T-helper 1 cell treated with Interleukin-12 subunit alpha and Interleukin-12 subunit beta and Interleukin-4 antibody, amounts not matched to agents 30 μg/mL and 1 μg/mL, for 36 hours (primary cell): ENCODE measurements around the gene ATOH7.
"Not testable (repeated sequence)": the region's sequence is repeated elsewhere in the genome, so short reads cannot be mapped to it uniquely, and the experiment has no call there.

ENCODE experiments used
- H3K27ac Mint-ChIP-seq: one replicate; pipeline ENCODE4 v1.8.0; 2021; ENCODE audit warnings: mild to moderate bottlenecking, mixed read lengths
- H3K27me3 Mint-ChIP-seq: one replicate; pipeline ENCODE4 v1.8.0; 2021; ENCODE audit warnings: low read depth, mixed read lengths
- H3K36me3 Mint-ChIP-seq: one replicate; pipeline ENCODE4 v1.8.0; 2021; ENCODE audit warnings: low read depth, mixed read lengths
- H3K4me1 Mint-ChIP-seq: one replicate; pipeline ENCODE4 v1.8.0; 2021; ENCODE audit warnings: low read depth, mixed read lengths
- H3K4me3 Mint-ChIP-seq: one replicate; pipeline ENCODE4 v1.8.0; 2021; ENCODE audit warnings: mild to moderate bottlenecking, moderate library complexity, mixed read lengths
- H3K9me3 Mint-ChIP-seq: one replicate; pipeline ENCODE4 v1.8.0; 2021; ENCODE audit warnings: mixed read lengths

ATOH7 gene

DNA sequence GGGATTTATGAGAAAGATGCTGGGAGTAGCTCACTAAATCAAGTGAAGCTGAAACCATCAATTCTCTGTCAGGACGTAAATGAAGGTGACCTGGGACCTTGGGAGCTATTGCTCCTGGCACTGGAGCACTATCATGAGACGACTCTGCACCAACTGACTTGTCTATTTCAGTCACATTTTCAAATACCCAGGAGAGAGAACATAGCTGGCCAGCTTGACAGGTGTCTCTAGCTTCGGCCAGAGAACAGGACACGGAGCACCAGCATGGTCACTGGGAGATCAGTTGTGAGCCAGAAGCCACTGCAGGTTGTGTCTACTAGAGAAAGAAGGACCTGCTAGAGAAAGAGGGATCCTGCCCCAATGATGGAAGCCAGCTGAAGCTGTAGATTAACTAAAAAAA is 17.4 kb upstream of the ATOH7 start:
- peaks cover 10% of the 10 kb centered on the region for H3K27me3 Mint-ChIP-seq
- H3K4me1 Mint-ChIP-seq = peaks cover 4% of the 10 kb centered on the region
- H3K27ac Mint-ChIP-seq = no peak overlapping the region
- no peaks in the 10 kb centered on the region for H3K36me3 Mint-ChIP-seq
- no peaks in the 10 kb centered on the region for H3K9me3 Mint-ChIP-seq
- no peak overlapping the region for H3K4me3 Mint-ChIP-seq

- Mint-ChIP-seq H3K36me3 (no peaks in the 10 kb centered on the region), H3K27me3 (peaks cover 10% of the 10 kb centered on the region), H3K27ac (no peak overlapping the region), H3K4me1 (peaks cover 4% of the 10 kb centered on the region), H3K4me3 (no peak overlapping the region), H3K9me3 (no peaks in the 10 kb centered on the region)
These were observed 16.0 kb upstream of the ATOH7 start for GRCh38 chr10:68247931-68248330.

DNA sequence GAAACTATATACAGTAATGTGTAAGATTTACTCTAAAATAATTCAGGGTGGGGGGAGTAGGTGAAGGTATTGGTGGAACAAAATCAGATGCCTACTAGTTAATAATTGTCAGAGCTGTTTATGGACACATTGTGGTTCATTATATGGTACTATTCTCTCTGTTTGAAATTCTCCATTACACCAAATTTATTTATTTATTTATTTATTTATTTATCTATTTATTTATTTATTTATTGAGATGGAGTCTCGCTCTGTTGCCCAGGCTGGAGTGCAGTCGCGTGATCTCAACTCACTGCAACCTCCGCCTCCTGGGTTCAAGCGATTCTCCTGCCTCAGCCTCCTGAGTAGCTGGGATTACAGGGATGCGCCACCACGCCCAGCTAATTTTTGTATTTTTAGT is 14.5 kb upstream of the ATOH7 start:
- H3K4me1 Mint-ChIP-seq, H3K4me3 Mint-ChIP-seq, H3K36me3 Mint-ChIP-seq, H3K27ac Mint-ChIP-seq, H3K9me3 Mint-ChIP-seq: not testable (repeated sequence)
- peaks cover 10% of the 10 kb centered on the region for H3K27me3 Mint-ChIP-seq

GRCh38 chr10:68242051-68242450 is 10.1 kb upstream of the ATOH7 start:
- peaks cover 11% of the 10 kb centered on the region for H3K27me3 Mint-ChIP-seq
- no peaks in the 10 kb centered on the region for H3K9me3 Mint-ChIP-seq
- H3K4me1 Mint-ChIP-seq = no peaks in the 10 kb centered on the region
- no peak overlapping the region for H3K4me3 Mint-ChIP-seq
- H3K36me3 Mint-ChIP-seq = no peaks in the 10 kb centered on the region
- H3K27ac Mint-ChIP-seq = no peak overlapping the region

GRCh38 chr10:68239596-68240150 is 7.8 kb upstream of the ATOH7 start:
- Mint-ChIP-seq H3K27me3 (peaks cover 9% of the 10 kb centered on the region), H3K4me1 (no peaks in the 10 kb centered on the region)

GRCh38 chr10:68239069-68239468 is 7.2 kb upstream of the ATOH7 start:
- Mint-ChIP-seq H3K4me1 (no peaks in the 10 kb centered on the region), H3K27ac (no peak overlapping the region), H3K27me3 (peaks cover 10% of the 10 kb centered on the region)

More at GRCh38 chr10:68239596-68240150, 7.8 kb upstream of the ATOH7 start:
- no peaks in the 10 kb centered on the region for H3K9me3 Mint-ChIP-seq
- H3K36me3 Mint-ChIP-seq = no peaks in the 10 kb centered on the region
- no peak overlapping the region for H3K4me3 Mint-ChIP-seq
- no peak overlapping the region for H3K27ac Mint-ChIP-seq

DNA sequence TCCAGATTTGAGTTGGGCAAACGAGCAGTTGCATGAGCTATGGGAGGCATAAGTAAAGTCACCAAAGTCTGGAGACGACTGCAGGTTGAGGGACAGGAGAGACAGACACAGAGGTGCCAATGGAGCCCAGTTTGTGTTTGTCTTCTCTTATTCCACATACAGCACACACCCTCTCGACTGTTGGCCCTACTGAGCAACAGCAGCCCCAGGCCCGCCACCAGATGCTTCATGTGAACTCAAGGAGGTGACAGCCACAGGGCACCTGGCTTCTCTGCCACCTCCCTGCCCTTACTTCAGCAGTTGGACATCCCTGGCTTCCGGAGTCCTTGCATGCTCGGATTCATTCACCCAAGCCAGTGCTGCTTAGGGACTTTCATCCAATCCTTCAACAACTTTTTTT is 6.5 kb upstream of the ATOH7 start:
- Mint-ChIP-seq H3K4me1 (no peaks in the 10 kb centered on the region), H3K4me3 (no peak overlapping the region), H3K27me3 (peaks cover 17% of the 10 kb centered on the region), H3K9me3 (no peaks in the 10 kb centered on the region), H3K36me3 (no peaks in the 10 kb centered on the region), H3K27ac (no peak overlapping the region)

More at GRCh38 chr10:68239069-68239468, 7.2 kb upstream of the ATOH7 start:
- no peak overlapping the region for H3K4me3 Mint-ChIP-seq
- no peaks in the 10 kb centered on the region for H3K36me3 Mint-ChIP-seq
- no peaks in the 10 kb centered on the region for H3K9me3 Mint-ChIP-seq

DNA sequence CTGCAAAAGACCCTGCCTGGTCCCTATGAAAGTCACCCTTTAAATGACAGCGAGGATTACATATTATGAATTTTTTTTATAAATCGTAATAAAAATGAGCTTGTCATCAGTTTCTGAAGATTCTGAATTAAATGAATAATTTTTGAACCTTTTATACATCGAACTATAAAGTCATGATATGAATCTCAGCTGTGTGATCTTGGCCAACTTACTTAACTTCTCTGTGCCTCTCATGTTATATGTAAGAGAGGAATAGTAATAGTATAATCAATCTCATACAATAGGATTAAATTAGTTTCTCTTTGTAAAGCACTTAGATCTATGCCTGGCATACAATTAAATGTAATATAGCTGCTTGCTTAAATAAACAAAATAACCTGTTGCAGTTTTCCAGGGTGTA is 5.3 kb upstream of the ATOH7 start:
- H3K27me3 Mint-ChIP-seq = peaks cover 26% of the 10 kb centered on the region
- H3K4me3 Mint-ChIP-seq = no peak overlapping the region
- H3K36me3 Mint-ChIP-seq = no peaks in the 10 kb centered on the region
- H3K27ac Mint-ChIP-seq = no peak overlapping the region
- no peaks in the 10 kb centered on the region for H3K4me1 Mint-ChIP-seq
- H3K9me3 Mint-ChIP-seq = no peaks in the 10 kb centered on the region

GRCh38 chr10:68235581-68235980 is 3.7 kb upstream of the ATOH7 start:
- Mint-ChIP-seq H3K36me3 (no peaks in the 10 kb centered on the region), H3K4me3 (no peak overlapping the region), H3K4me1 (peaks cover 9% of the 10 kb centered on the region), H3K27me3 (peaks cover 37% of the 10 kb centered on the region), H3K9me3 (no peaks in the 10 kb centered on the region), H3K27ac (no peak overlapping the region)

DNA sequence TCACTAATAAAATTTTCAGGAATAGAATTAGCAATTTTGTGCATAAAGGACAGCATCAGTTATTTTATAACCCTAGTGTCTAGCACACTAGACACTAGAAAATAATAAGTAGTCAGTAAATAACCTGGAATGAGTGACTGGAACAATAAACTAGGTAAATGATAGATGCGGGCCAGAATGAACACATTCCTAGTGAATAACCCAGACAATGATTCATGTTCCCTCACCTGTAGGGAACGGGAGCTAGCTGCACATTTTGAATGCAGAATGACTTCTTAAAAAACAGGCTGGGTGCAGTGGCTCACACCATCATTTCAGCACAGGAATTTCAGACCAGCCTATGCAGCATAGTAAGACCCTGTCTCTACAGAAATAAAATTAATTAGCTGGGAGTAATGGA is 3.2 kb upstream of the ATOH7 start:
- Mint-ChIP-seq H3K4me3 (no peak overlapping the region), H3K27me3 (peaks cover 41% of the 10 kb centered on the region), H3K9me3 (no peaks in the 10 kb centered on the region), H3K27ac (no peak overlapping the region), H3K4me1 (peaks cover 10% of the 10 kb centered on the region), H3K36me3 (no peaks in the 10 kb centered on the region)

- peaks cover 53% of the 10 kb centered on the region for H3K27me3 Mint-ChIP-seq
- H3K4me1 Mint-ChIP-seq = peaks cover 10% of the 10 kb centered on the region
- no peaks in the 10 kb centered on the region for H3K36me3 Mint-ChIP-seq
- no peak overlapping the region for H3K27ac Mint-ChIP-seq
- H3K9me3 Mint-ChIP-seq = no peaks in the 10 kb centered on the region
- no peak overlapping the region for H3K4me3 Mint-ChIP-seq
These were observed 1.1 kb upstream of the ATOH7 start for GRCh38 chr10:68233046-68233445.

DNA sequence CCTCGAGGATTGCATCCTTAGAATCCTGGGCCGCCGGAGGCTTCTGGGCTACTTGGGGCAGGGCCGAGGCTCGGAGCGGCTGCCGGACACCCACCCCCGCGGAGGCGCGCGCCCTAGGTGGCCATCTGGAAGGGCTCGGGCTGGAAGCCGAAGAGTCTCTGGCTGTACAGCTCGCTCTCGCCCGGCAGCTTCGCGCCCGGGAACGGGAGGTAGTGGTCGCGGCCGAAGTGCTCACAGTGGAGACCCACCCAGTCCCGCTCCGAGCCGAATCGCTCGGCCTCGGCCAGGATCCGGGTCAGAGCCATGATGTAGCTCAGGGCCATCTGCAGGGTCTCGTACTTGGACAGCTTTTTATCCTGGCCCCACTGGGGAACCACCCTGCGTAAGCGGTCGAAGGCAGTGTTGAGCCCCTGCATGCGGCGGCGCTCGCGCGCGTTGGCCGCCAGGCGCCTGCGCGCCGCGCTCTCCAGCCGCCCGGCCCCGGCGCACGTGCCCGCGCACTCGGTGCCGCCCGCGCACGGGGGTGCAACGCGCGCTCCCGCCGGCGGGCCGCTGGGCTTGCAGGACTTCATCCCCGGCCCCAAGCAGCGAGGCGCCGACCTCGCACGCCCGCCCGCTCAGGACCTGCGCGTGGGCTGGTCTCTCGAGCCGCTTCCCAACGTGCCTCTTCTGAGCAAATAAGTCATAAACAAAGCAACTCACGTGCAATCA is 652 bp downstream of the ATOH7 start:
- Mint-ChIP-seq H3K36me3 (no peaks in the 10 kb centered on the region), H3K9me3 (no peaks in the 10 kb centered on the region), H3K4me3 (peak overlapping the region; percentile 82), H3K27me3 (peaks cover 58% of the 10 kb centered on the region), H3K27ac (no peak overlapping the region), H3K4me1 (peaks cover 10% of the 10 kb centered on the region)

- H3K36me3 Mint-ChIP-seq = no peaks in the 10 kb centered on the region
- H3K4me3 Mint-ChIP-seq = no peak overlapping the region
- H3K9me3 Mint-ChIP-seq = no peaks in the 10 kb centered on the region
- no peak overlapping the region for H3K27ac Mint-ChIP-seq
- H3K4me1 Mint-ChIP-seq = peaks cover 10% of the 10 kb centered on the region
- peaks cover 52% of the 10 kb centered on the region for H3K27me3 Mint-ChIP-seq
These were observed 1.6 kb downstream of the ATOH7 start for GRCh38 chr10:68230268-68230667.

DNA sequence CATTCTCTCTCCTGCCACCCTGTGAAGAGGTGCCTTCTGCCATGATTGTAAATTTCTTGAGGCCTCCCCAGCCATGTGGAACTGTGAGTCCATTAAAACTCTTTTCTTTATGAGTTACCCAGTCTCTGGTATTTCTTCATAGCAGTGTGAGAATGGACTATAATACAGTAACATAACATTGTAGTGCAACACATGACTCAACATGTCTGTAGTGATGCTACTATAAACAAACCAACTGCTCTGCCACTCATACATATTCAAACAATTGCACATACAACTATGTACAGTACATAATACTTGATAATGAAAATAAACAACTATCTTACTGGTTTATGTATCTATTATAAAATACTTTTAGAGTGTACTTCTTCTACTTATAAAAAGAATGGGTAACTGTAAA is 7.1 kb downstream of the ATOH7 start:
- Mint-ChIP-seq H3K27ac (no peak overlapping the region), H3K27me3 (peaks cover 20% of the 10 kb centered on the region), H3K4me3 (no peak overlapping the region), H3K36me3 (no peaks in the 10 kb centered on the region), H3K4me1 (no peaks in the 10 kb centered on the region), H3K9me3 (no peaks in the 10 kb centered on the region)

GRCh38 chr10:68223535-68224165 is 8.3 kb downstream of the ATOH7 start:
- no peaks in the 10 kb centered on the region for H3K4me1 Mint-ChIP-seq
- no peak overlapping the region for H3K27ac Mint-ChIP-seq
- peaks cover 19% of the 10 kb centered on the region for H3K27me3 Mint-ChIP-seq
- H3K4me3 Mint-ChIP-seq = no peak overlapping the region
- H3K9me3 Mint-ChIP-seq = no peaks in the 10 kb centered on the region
- no peaks in the 10 kb centered on the region for H3K36me3 Mint-ChIP-seq
